Stomach smooth muscle (tissue), 2 donors: ENCODE data around the gene ONECUT3.
A peak's percentile ranks its signal among the peaks of the same experiment; 100 is the strongest.

Experiments
- H3K27ac ChIP-seq: one replicate; pipeline ENCODE4 v1.7.0; 2013; ENCODE audit warnings: mild to moderate bottlenecking, low read length, inconsistent platforms
- H3K27me3 ChIP-seq, 2 donors: one replicate each; pipeline ENCODE4 v1.7.0; 2013; ENCODE audit warnings: low read length in 2 of 2; ENCODE audit not compliant: insufficient read depth in 2 of 2, control insufficient read depth in 1 of 2
- H3K36me3 ChIP-seq, 2 donors: one replicate each; pipeline ENCODE4 v1.7.0; 2013; ENCODE audit warnings: low read length in 2 of 2; ENCODE audit not compliant: control insufficient read depth in 2 of 2, insufficient read depth in 2 of 2
- H3K4me1 ChIP-seq: one replicate; pipeline ENCODE4 v1.7.0; 2013; ENCODE audit warnings: low read length; ENCODE audit not compliant: control insufficient read depth, insufficient read depth
- H3K4me3 ChIP-seq, 2 donors: one replicate each; pipeline ENCODE4 v1.7.0; 2013; ENCODE audit warnings: low read length in 2 of 2
- H3K9ac ChIP-seq, 2 donors: one replicate each; pipeline ENCODE4 v1.7.0; 2013; ENCODE audit warnings: low read length in 2 of 2, mild to moderate bottlenecking in 1 of 2
- H3K9me3 ChIP-seq, 2 donors: one replicate each; pipeline ENCODE4 v1.7.0; 2013; ENCODE audit warnings: low read length in 2 of 2; ENCODE audit not compliant: control insufficient read depth in 2 of 2
- donor health status: healthy.
- donor health status: Pancreatic carcinoma.

ONECUT3 gene

DNA sequence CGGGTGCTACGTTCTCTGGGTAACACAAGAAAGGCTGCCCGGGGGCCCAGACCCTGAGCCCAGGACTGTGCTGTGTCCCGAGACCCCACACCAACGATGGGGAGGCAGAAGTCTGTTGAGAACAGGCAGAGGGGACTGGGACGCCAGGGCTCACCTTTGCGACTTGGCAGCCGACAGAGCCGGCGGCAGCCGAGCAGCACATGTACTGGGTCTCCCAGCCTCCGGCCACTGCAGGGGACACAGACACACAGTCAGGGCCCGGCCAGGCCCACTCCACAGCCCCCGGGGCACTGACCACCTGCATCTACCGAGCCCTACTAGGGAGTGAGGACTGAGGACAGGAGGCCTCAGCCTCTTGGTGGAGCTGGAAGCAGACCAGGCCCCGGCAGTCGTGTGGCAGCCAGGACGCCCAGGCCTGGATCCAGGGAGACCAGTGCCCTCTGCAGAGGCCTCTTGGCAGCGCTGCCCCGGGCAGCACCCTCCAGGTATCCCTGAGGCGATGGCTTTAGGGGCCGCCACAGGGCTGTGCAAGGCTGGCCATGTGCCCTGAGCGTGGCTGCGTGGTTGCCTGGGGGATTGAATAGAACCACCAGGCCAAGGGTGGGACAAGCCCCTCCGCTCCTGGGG is 64.4 kb downstream of the ONECUT3 start:
- Histone ChIP-seq H3K9ac (no peak overlapping the region), H3K4me3 (no peak overlapping the region), H3K4me1 (peaks cover 9% of the 10 kb centered on the region), H3K9me3 (no peaks in the 10 kb centered on the region), H3K27me3 (no peaks in the 10 kb centered on the region), H3K36me3 (peaks cover 24 to 41% of the 10 kb centered on the region in 2 donors), H3K27ac (no peak overlapping the region)

GRCh38 chr19:1818549-1819195 is 65.4 kb downstream of the ONECUT3 start:
- Histone ChIP-seq H3K27ac (no peak overlapping the region), H3K36me3 (peaks cover 24 to 47% of the 10 kb centered on the region in 2 donors)

DNA sequence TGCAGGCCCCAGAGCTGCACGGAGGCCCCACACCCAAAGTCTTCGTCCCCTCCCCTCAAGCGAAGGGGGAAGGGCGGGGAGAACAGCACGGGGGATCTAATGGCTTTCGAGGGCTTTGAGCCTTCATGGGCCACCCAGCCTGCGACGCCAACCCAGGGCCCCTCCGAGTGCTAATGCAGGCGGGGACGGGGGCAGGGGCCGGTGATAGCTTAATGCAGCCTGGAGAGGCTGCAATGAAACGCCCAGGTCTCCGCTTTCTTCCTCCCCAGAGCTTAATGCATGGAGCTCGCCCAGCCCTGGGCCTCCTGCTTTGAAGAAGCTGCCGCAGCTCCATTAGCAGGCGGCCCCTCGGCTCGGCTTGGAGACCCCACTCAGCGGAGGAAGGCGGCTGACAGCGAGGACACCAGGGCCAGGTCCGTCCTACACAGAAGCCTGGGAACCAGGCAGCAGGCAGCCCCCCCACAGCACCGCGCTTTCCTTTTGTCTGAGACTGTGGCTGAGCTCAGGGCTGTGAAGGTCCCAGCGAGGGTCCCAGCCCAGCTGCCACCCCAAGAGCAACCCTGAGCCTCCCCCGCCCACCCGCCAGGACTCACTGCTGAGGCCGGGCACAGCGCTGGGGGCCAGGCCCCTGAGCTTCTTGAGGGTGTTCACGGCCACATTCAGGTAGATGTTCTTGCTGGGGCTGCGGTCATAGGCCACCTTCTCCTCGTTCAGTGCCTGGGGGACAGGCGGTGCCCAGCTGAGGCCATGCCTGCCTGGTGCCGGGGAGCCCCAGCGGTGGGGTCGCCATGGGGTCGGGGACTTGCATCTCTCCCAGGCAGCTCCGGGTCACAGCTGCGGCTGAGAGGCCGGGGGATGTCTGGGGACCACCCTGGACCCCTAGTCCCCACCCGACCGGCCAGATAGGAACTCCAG is 66.3 kb downstream of the ONECUT3 start:
- H3K4me1 ChIP-seq: no peaks in the 10 kb centered on the region
- peaks cover 24 to 54% of the 10 kb centered on the region in 2 donors for H3K36me3 ChIP-seq
- no peak overlapping the region for H3K27ac ChIP-seq
- H3K4me3 ChIP-seq: no peak overlapping the region
- H3K9ac ChIP-seq: no peak overlapping the region
- H3K27me3 ChIP-seq: no peaks in the 10 kb centered on the region
- no peaks in the 10 kb centered on the region for H3K9me3 ChIP-seq

More at GRCh38 chr19:1818549-1819195, 65.4 kb downstream of the ONECUT3 start:
- no peak overlapping the region for H3K9ac ChIP-seq
- no peaks in the 10 kb centered on the region for H3K27me3 ChIP-seq
- H3K9me3 ChIP-seq: no peaks in the 10 kb centered on the region
- H3K4me1 ChIP-seq: no peaks in the 10 kb centered on the region
- no peak overlapping the region for H3K4me3 ChIP-seq

- Histone ChIP-seq H3K4me3 (no peak overlapping the region), H3K27ac (no peak overlapping the region), H3K27me3 (no peaks in the 10 kb centered on the region), H3K9ac (no peak overlapping the region), H3K36me3 (peaks cover 17 to 47% of the 10 kb centered on the region in 2 donors), H3K9me3 (no peaks in the 10 kb centered on the region), H3K4me1 (peaks cover 10% of the 10 kb centered on the region)
These were observed 68.9 kb downstream of the ONECUT3 start for GRCh38 chr19:1822210-1822609.

GRCh38 chr19:1823020-1823419 is 69.7 kb downstream of the ONECUT3 start:
- no peak overlapping the region for H3K9ac ChIP-seq
- H3K9me3 ChIP-seq: no peaks in the 10 kb centered on the region
- H3K27ac ChIP-seq: no peak overlapping the region
- peaks cover 10% of the 10 kb centered on the region for H3K4me1 ChIP-seq
- H3K36me3 ChIP-seq: peaks cover 15 to 38% of the 10 kb centered on the region in 2 donors
- no peak overlapping the region for H3K4me3 ChIP-seq
- no peaks in the 10 kb centered on the region for H3K27me3 ChIP-seq

GRCh38 chr19:1823539-1824251 is 70.4 kb downstream of the ONECUT3 start:
- H3K9me3 ChIP-seq: no peaks in the 10 kb centered on the region
- H3K36me3 ChIP-seq: peaks cover 10 to 34% of the 10 kb centered on the region in 2 donors
- no peaks in the 10 kb centered on the region for H3K27me3 ChIP-seq
- no peak overlapping the region for H3K4me3 ChIP-seq
- H3K9ac ChIP-seq: no peak overlapping the region
- peaks cover 10% of the 10 kb centered on the region for H3K4me1 ChIP-seq
- no peak overlapping the region for H3K27ac ChIP-seq

DNA sequence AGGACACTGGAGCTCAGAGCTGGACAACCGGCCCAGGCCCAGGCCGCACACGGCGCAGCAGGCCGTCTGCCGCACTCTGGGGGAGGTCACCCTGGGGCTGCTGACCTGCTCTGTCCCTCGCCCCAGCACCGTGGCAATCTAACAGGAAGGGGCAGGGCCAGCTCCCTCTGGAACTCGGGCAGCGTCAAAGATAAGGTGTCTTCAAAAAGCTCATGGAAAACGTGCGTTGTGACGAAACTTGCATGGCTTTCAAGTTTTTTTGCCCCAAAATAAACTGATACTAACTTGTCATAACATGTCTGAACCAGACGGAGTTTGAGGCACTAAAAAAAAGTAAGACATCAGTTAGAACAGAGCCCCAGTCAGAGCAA is 70.9 kb downstream of the ONECUT3 start:
- Histone ChIP-seq H3K4me1 (peaks cover 10% of the 10 kb centered on the region), H3K36me3 (peaks cover 10 to 34% of the 10 kb centered on the region in 2 donors), H3K4me3 (no peak overlapping the region), H3K27ac (no peak overlapping the region), H3K9ac (no peak overlapping the region), H3K27me3 (no peaks in the 10 kb centered on the region), H3K9me3 (no peaks in the 10 kb centered on the region)

DNA sequence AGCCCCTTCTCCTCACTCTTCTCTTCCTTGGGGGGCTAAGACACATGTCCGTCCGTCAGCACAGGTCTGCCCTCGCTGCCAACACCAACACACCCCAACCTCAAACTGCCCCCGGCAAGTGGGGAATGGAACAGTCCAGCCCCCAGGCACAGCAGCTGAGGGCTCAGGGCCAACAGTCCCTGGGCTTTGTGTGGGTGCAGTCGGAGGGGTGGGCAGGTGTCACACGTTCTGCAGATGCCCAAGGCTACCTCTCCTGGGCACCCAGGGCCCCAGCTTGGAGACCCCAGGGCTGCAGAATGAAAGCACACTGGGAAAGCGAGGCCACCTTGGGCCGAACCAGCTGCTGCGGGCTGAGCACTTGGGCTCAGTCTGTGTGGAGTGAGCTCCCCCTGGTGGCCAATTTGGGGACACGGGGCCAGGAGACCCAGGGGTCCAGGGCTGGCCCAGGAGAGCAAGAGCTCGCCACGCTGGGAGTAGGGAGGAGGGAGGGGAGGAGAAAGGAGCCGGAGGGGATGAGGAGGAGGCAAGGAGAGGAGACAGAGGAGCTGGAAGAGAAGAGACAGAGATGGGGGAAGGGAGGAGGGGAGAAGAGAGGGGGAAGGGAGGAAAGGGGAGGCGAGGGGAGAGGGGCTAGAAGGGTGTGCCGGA is 72.7 kb downstream of the ONECUT3 start:
- peak overlapping the region in 1 of 2 donors; percentile 15 for H3K4me3 ChIP-seq
- no peaks in the 10 kb centered on the region for H3K9me3 ChIP-seq
- no peak overlapping the region for H3K9ac ChIP-seq
- H3K36me3 ChIP-seq: peaks cover 12 to 24% of the 10 kb centered on the region in 2 donors
- peaks cover 10% of the 10 kb centered on the region for H3K4me1 ChIP-seq
- no peak overlapping the region for H3K27ac ChIP-seq
- H3K27me3 ChIP-seq: no peaks in the 10 kb centered on the region

GRCh38 chr19:1826557-1827521 is 73.5 kb downstream of the ONECUT3 start:
- Histone ChIP-seq H3K27ac (no peak overlapping the region), H3K4me3 (no peak overlapping the region), H3K9ac (no peak overlapping the region), H3K9me3 (no peaks in the 10 kb centered on the region), H3K36me3 (peaks cover 8 to 19% of the 10 kb centered on the region in 2 donors), H3K4me1 (peaks cover 10% of the 10 kb centered on the region), H3K27me3 (no peaks in the 10 kb centered on the region)
